Activated CD8-positive, alpha-beta memory T cell treated with anti-CD3 and anti-CD28 coated beads, Interleukin-2, amount 50 U/mL, for 48 hours (primary cell): Measurements from ENCODE around the gene KCNJ11.

Experiments used
- DNase-seq: peaks from one replicate; pipeline ENCODE4 v3.0.0-alpha.2; 2020

The KCNJ11 gene

DNA sequence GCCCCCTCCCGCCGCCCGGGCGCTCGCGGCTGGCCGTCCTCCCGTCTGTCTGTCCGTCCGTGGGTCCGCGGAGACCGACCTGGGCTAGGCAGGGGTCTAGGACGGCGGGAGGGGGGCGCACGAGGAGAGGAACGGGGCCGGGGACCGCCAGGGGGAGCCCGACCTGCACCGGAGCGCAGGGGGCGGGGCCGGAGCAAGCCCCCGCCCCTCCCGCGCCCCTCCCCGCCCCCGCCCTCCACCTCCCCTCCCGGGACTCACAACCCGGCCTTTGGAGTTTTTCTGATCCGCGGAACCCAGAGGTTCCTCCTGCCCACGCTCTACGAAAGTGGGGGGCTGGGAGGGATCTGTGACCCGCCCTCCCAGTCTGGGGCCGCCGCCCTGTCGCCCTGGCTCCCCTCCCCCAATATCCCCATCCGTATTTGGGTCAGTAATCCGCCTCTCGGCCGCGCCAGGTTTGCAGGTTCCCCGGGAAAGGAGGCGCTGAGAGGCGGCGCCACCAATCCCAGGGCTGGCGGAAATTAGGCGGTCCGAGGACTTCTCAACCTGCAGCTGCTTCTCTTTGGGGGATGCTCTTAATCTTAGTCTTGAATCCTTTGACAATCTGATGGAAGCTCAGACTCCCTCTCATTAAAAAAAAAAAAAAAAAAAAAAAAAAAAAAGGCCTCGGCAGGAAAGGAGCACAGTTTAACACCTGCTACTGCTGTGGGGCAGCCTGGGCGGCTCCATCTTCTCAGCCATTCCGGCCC, 925 bp upstream of the KCNJ11 start:
- peak; percentile 90 for DNase-seq

DNA sequence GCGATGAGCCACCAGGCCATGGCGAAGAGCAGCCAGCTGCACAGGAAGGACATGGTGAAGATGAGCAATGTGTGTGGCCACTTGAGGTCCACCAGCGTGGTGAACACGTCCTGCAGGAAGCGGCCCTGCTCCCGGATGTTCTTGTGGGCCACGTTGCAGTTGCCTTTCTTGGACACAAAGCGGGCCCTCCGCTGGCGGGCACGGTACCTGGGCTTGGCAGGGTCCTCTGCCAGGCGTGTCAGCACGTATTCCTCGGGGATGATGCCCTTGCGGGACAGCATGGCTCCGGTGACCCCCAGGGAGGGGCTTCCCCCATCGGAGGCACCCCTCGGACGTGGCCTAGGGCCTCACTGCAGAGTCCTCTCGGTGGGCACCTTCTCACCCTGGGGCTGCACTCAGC, 648 bp downstream of the KCNJ11 start:
- no peak for DNase-seq

DNA sequence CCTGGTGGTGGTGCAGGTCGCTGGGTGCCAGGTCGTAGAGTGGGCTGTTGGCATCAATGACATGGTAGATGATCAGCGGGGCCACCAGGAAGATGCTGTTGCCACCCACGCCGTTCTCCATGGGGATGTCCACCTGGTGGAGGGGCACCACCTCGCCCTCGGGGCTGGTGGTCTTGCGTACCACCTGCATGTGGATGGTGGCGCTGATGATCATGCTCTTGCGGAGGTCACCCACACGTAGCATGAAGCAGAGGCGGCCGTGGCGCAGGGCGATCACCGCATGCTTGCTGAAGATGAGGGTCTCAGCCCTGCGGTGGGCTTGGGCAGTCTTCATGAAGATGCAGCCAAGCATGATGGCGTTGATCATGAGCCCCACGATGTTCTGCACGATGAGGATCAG, 1.2 kb downstream of the KCNJ11 start:
- no peak for DNase-seq

DNA sequence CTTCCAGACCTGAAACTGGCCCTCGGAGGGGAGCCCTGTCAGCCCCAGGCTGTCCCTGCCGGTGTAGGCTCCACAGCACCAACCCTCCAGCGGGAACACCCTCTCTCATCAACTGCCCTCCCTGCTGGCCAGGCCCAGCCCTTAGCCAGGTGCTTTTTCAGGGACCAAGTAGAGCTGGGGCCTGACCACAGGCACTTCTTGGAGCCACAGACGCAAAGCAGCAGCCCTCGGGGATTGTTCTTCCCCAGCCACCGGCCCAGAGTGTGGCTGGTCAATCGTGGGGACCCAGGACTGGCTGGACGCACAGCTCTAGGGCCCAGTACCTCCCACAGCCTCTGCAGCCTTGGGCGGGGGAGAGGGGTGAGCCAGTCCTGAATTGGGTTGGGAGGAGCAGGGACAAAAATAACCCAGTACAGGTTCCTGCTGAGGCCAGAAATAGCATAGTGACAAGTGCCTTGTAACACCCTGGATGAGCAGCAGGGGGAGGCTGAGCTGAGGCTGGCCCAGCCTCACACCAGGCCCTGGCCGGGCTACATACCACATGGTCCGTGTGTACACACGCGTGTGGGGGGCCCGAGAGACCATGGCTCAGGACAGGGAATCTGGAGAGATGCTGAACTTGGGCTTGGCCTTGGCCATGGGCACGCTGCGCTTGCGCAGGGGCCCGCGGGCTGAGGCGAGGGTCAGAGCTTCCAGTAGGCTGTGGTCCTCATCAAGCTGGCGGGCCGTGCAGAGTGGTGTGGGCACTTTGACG, 2.0 kb downstream of the KCNJ11 start:
- peak; percentile 66 for DNase-seq

DNA sequence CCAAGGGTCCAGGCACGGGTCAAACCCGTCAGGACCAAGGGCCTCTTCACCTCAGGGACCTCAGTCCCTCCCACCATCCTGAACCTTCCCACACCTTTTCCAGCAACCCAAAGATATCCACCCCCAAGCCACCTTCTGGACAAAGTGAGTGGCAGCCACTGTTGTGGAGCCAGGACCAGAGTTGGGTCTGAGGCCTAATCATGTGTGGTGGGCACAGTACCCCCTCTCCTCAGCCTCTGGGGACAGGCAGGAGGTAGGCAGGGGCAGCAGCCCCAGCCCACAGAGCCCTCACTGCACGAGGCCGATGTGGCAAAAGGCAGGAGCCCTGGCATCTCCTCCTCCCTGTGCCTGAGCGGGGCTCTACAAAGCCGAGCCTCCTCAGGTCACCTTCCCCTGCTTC, 2.5 kb downstream of the KCNJ11 start:
- no peak for DNase-seq

DNA sequence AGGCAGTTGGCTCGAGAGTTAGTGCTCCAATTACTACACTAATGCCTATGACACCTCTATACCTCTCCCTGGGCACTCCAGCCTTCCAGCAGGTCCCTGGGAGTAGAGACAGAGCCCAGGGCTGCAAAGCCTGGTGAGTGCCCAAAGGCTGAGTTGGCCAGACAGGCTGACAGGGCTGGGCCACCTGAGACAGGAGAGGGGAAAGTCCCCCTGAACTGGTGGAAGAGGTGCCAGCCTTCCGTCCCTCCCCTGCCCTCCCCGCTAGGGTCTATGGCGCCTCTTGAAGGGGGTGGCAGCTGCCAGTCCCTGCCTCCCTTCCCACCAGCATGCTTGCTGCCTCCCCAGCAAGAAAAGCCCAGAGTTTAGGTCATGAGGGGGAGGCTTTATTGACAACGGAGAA, 3.0 kb downstream of the KCNJ11 start:
- DNase-seq = no peak

DNA sequence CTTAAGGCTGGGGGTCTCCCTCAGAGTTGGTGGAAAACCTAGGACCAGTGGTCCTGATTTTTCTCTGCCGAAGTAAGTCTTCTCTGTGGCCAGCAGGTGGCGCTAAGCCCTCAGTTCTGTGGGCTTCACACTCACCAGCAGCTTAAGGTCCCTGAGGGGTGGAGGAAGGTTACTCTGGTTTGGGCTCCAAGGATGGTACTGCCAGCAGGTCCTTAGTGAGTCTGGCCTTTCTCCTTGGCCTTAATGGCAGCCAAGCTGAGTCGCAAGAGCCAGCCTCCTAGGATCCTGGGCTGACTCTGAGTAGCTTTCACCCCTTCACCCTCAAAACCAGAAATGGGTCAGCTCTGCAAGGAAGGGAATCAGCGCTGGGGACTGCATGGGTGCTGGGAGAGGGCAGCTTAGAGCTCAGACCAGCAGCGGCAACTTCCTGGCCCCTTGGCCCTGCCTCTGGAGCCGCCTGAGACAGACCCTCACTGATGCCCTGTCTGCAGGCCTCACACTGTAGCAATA, 4.4 kb downstream of the KCNJ11 start:
- DNase-seq = peak; percentile 93

DNA sequence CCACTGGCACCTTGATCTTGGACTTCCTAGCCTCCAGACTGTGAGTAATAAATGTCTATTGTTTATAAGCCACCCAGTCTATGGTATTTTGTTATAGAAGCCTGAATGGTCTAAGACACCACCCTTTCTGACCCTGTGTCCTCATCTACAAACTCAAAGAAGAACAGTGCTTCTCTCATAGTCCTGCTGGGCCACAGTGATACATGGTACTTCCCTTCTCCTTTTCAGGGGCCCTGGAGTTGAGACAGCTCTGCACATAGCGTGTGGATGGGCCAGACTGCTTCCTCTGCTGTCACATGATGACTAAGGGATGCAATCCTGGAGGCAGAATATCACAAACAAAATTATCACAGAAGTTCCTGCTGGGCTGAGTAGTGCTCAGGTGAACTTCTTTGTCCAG, 5.0 kb downstream of the KCNJ11 start:
- no peak for DNase-seq

DNA sequence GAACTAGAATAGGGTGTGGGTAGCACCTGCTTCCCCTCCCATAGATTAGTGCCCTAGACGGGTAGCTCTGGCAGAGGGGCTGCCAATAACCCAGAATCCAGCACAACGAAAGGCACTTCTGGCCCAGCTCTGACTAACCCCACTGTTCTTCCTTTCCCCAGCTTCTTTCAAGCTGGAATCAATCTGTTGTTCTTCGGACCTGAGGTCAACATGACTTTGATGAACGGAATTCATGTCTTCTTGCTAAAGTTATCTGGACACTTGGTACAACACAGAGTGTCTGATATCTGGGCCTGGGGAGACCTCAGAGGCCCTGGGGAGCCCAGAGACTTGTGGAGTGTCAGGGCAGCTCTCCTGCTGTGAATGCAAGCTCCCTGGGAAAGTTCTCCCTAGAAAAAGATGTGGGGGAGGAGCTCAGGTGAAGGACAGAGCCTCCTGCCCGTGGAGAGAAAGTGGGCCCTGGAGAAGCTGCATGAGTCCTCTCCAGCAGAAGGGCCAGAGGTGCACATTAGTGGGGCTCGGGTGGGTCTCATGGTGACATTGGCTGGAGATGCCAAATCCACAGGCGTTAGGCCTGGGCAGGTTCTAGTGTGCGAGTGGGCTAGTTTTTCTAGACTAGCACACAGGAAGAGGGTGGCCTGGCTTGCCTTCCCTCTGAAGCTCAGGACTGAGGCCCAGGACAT, 6.3 kb downstream of the KCNJ11 start:
- no peak for DNase-seq

DNA sequence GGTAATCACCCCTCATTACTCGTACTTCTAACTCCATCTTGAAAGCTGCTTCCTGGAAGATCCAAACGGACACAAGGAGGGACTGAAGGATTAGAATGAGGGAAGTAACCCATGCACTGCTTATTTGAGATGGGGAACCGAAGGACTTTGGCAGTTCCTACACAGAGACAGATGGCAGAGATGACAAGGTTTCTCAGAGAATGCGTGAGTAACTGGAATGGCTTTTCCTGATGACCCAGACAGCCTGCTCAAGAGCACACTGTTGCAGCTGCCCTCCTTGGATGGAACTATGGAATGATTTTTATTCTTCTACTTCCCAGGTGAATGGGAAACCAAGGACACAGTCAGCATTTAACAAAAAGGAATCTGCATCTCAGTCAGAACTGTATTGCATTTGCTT, 7.3 kb downstream of the KCNJ11 start:
- DNase-seq = no peak

DNA sequence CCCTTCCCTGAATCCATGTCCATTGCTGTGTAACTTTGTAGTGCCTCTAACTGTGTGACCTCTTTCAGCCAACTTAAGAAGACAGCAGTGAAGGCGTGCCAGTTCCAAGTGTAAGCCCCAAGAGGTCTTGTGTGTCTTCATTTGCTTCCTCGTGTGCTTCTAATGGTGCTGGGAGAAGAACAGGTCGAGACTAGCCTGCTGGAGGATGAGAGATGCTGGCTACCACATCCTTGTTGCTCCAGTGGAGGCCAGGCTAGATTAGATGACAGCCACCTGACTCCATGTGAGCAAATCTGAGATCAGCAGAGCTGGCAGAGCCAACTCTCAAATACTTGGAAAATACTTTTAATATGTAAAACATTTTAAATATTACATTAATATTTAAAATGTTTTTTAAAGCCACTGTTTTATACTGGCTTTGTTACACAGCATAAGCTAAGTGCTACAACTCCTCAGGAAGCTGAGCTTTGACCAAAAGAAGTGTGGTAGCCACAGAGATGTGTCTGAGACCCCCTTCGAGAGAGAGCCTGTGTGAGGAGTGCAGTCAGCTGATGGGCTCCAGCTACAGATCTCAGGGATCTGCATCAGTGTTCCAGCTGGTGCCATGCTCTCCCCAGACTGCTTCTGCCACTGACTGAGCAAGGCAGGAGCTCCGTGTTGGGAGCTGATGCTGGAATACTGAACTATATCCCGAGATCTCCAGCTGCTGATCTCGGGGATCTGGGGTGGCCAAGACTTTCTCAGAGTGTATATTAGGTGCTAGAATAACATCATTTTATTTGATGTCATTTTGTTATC, 8.9 kb downstream of the KCNJ11 start:
- DNase-seq = no peak

DNA sequence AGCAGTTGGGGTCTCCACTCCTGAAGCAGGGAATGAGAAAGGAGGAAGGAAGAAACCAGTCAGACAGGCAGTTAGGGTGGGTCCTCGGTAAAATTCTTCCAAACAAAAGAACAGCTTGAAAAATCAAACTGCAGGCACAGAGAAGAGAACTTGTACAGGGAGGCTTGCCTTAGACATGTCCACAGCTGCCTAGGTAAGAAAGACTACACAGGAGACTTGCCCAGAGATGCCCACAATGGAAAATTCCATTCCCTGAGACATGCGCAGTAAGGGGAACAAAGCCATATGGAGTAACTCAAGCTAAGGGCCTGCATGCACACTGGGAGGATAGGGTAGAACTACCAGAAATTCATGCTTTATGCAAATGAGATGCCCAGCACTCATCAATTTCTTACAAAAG, 9.8 kb downstream of the KCNJ11 start:
- no peak for DNase-seq

DNA sequence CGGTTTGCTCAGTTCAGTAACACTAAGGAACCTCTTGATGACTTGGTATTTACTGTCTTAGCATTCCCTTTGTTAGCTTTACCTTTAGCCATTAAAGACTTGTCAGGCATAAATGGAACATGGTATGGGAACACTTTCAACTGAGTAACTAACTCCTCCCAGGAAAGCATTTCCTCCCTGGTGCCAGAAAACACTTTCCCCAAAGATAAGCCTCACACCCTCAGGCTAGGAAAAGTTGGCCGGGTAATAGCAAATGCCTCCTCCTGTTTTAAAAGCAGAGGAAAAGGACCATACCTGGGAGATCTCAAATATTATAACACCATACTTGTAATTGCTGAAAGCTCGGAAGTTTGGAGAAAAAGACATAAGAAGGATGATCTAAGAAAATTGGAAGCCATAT, 12.0 kb downstream of the KCNJ11 start:
- no peak for DNase-seq

DNA sequence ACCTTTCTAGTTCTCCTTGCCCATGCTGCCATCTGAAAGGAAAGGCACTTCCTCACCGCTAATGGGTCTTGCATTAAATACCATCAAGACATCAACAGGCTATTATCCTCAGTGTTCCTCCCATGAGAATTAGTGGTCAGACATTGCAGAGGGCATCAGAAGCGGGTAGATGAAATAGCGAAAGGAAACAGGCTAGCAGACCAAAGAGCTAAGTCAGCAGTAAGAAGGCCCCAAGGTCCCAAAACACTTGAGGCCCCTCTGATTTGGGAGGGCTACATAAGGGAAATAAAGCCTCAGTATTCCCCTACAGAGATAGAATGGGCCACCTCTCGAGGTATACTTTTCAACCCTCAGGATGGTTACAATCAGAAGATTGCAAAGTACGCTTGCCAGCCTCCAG, 12.9 kb downstream of the KCNJ11 start:
- no peak for DNase-seq

DNA sequence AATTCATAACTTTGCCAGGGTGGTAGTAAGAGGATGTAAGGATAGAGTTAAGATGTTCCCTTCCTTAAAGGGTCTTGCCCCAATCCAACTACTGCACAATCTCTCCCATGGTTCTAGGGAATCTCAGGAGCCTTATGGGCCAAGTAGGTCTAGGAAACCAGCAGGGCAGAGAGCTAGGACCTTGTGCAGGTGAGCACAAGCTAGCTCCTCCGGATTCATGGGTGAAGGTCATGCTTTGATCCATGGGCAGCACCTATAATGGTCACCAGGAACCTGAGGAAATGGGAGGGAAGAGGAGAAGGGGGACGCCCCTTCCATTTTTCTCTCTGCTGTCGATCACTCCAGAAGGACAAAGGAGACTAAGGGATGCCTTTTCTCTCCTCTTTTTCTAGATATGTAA, 16.8 kb downstream of the KCNJ11 start:
- no peak for DNase-seq

DNA sequence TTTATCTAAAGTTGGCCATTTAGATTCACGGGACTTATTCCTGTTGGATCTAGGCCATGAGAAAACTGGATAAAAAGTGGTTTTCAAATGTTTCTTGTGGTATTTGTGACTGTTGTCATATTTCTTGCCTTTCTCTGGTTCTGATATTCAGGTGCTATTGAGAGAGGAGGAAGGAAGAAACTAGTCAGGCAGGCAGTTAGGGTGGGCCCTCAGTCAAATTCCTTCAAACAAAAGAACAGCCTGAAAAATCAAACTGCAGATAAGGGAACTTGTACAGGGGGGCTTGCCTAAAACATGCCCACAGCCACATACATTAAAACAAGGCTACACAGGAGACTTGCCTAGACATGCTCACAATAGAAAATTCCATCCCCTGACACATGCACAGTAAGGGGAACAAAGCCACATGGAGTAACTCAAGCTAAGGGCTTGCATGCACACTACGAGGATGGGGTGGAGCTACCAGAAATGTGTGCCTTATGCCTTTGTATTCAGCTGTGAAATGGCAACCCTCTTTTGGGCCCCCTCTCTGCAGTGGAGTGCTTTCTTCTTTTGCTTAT, 18.7 kb downstream of the KCNJ11 start:
- no peak for DNase-seq

DNA sequence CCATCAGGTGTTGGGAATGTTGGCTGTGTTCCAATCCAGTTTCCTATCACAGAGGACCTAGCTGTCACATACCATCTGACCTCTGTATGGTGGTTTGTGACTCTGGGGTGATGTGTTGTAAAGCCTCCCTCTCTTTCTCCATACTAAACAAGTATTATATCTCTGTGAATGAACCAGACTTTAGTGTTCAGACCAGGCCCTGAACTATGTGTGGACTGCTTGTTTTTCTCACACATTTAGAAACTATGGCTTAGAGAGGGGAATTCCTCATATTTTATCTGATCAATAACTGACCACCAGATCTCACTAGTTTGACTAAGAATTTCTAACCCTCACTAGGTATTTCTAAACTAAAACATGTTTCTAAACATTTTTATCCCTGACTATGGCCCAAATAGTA, 19.4 kb downstream of the KCNJ11 start:
- no peak for DNase-seq

DNA sequence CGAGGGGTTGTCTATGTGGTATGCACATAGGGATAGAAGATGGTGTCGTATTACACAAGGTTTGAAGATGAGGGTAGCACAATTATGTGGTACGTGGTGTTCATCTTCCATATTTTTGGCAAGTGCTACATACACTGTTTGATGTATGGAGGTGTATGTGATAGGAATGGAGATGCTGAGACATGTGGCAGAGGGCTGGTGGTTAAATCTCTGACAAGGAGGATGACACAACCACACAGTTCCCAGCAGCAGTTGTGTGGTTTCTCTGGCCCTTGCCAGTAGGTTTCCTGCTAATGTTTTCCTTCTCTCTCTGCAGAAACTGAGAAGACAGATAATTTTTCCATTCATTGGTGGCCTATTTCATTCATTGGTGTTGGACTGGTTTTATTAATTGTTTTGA, 19.9 kb downstream of the KCNJ11 start:
- no peak for DNase-seq

DNA sequence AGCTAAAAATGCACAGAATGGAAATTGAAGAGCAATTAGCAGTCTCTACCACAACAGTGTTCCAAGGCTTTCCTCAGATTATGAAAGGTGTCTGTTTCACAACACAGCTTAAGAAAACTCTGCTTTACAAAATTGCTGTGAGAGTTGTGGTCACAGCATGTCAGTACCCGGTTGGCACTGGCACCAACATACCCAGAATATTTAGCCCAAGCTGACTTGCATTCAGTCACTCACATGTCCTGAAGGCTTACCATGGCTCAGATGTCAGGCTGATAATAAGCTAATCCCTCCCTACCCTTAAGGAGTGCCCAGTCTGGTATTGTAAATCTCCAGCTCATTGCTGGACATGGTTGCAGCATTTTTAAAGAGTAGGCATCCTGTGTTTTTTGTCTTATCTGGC, 22.0 kb downstream of the KCNJ11 start:
- no peak for DNase-seq

DNA sequence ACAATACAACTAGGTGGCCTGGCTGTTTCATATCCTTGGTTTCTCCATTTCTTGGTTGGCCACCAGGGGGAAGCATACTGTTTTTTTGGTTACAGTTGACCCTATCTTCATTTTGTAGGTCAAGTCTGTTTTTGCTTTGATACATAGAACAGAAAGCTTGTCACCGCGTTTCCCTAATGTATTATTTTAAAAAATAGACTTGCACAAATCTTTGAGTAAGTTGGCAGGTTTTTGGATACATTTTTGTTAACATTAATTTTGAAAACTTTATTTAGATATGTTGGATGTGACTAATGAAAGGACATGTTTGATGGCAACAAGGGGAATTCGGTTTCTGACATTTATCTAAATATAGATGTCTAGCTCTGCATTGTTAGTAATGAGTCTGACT, 33.9 kb downstream of the KCNJ11 start:
- DNase-seq = peak; percentile 68

DNA sequence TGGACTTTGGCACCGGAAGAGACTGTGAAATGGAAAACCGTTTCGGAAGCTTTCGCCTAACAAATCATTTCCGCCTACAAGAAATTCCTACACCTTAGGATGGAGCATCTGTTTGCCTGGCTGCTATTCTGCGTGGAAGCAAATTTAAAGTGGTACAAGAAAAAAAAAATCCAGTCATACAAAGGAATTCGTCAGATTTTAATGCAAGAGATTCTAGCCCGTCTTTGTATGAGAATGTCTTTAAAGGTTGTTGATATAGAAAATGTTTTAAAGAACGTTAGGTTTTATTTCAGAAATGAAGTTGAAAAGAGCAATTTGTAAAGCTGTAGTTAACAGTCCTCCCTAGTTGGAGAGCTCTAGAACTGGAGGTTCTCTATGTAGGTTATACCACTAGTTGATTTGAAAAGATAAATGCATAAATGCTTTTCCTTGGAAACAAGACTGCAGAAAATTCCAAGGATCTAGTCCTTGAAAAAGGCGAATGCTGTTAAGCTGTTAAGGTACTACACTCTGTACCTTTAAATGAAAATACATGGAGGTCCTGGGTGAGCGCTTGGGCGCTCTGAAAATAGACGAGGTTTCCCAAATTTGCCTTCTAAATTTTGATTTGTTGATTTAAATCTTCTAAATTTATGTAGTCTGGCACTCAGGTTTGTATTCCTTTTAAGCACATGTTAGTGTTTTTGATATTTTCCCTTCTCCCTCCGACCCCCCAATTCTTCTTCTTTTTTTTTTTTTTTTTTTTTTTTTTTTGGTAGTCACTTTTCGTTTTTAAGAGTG, 34.4 kb downstream of the KCNJ11 start:
- no peak for DNase-seq
